ENCODE data around the gene GRIK5.

DNA sequence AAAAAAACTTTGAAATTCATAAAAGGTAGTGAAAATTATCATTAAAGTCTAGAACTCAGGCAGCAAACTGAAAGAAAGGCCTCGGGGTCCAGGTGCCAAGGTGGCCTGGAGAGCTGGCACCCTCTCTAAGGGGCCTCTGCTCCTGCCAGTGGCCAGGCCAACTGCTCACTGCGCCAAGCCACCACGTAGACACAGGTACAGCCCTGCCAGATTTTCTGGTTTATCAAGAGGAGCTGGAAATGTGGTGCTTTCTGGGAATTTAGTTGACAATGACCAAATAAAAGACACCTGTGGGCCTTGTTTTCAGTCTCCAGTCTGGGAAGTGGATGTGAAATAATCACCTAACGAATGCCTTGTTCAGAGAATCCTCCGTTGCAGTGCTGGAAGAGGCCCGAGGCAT lies 28.8 kb upstream of the GRIK5 start:
- TF ChIP-seq, protein P1, sequence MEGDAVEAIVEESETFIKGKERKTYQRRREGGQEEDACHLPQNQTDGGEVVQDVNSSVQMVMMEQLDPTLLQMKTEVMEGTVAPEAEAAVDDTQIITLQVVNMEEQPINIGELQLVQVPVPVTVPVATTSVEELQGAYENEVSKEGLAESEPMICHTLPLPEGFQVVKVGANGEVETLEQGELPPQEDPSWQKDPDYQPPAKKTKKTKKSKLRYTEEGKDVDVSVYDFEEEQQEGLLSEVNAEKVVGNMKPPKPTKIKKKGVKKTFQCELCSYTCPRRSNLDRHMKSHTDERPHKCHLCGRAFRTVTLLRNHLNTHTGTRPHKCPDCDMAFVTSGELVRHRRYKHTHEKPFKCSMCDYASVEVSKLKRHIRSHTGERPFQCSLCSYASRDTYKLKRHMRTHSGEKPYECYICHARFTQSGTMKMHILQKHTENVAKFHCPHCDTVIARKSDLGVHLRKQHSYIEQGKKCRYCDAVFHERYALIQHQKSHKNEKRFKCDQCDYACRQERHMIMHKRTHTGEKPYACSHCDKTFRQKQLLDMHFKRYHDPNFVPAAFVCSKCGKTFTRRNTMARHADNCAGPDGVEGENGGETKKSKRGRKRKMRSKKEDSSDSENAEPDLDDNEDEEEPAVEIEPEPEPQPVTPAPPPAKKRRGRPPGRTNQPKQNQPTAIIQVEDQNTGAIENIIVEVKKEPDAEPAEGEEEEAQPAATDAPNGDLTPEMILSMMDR (IDR thresholded peaks at IDR 0.05): no peak
- TF ChIP-seq POLR2A (IDR thresholded peaks at IDR 0.05): no peak
